ENCODE measurements around the gene DALRD3. TPM values are rescaled to one million over a fixed set of nuclear protein-coding genes. Genes with fewer than 3 reads are reported as not detected.

Gene DALRD3
- total and polyA plus RNA-seq, 2 experiments from 2014 or later, result 31.0 to 57.7 TPM

GRCh38 chr3:48984663-48985062, 33.7 kb downstream of the DALRD3 start (continued):
- no peak for TF ChIP-seq REST (IDR thresholded peaks at IDR 0.05; ENCODE audit: unreplicated experiment)
- TF ChIP-seq STAT1 (IDR thresholded peaks at IDR 0.05; ENCODE audit: unreplicated experiment), result no peak

- Mint-ChIP-seq H3K27ac (no peak overlapping the region), H3K4me1 (peaks cover 3% of the 10 kb centered on the region), H3K9me3 (no peaks in the 10 kb centered on the region), H3K27me3 (ENCODE audit: insufficient read depth, low read depth, poor library complexity) (peaks cover 19% of the 10 kb centered on the region), H3K4me3 (no peak overlapping the region), H3K36me3 (ENCODE audit: low read depth) (peaks cover 69% of the 10 kb centered on the region)
- no peak overlapping the region for H3K27ac ChIP-seq (ENCODE audit: low read depth)
- no peaks in the 10 kb centered on the region for H3K9me2 ChIP-seq (ENCODE audit: insufficient read depth)
- no peaks in the 10 kb centered on the region for H3K27me3 ChIP-seq (ENCODE audit: insufficient read depth)
- no peaks in the 10 kb centered on the region for H3K4me1 ChIP-seq (ENCODE audit: insufficient read depth)
- H3K4me2 ChIP-seq, result no peak overlapping the region
- no peaks in the 10 kb centered on the region; the same call in 1 of the 2 replicates for H3K79me2 ChIP-seq (replicated peaks; ENCODE audit: insufficient read depth)
- no peak overlapping the region for H3K4me3 ChIP-seq
- peaks cover 26% of the 10 kb centered on the region for H3K36me3 ChIP-seq (ENCODE audit: insufficient read depth)
- 0 out of 2 replicates have a peak, but pooled peaks cover 15% of the 10 kb centered on the region for H3F3A ChIP-seq (replicated peaks; ENCODE audit: low read depth)
- DNase-seq (ENCODE audit: low spot score) (no peak), ATAC-seq (no peak)
- no peak overlapping the region for H2AFZ ChIP-seq
- peaks cover 28% of the 10 kb centered on the region for H4K20me1 ChIP-seq (replicated peaks; ENCODE audit: insufficient read depth)
- TF ChIP-seq ZNF114 (CRISPR knock-in tag; IDR thresholded peaks at IDR 0.05), result no peak
- no peak for TF ChIP-seq CREB1 (CRISPR knock-in tag; IDR thresholded peaks at IDR 0.05; ENCODE audit: low read depth)
- TF ChIP-seq REST (IDR thresholded peaks at IDR 0.05; ENCODE audit: unreplicated experiment), result no peak
- no peak for TF ChIP-seq POLR2AphosphoS5 (IDR thresholded peaks at IDR 0.05; ENCODE audit: low read depth)
- no peak for TF ChIP-seq ZNF331 (CRISPR knock-in tag; IDR thresholded peaks at IDR 0.05; ENCODE audit: low read depth)
- TF ChIP-seq EZH2phosphoT487 (IDR thresholded peaks at IDR 0.05; ENCODE audit: unreplicated experiment), result no peak
- TF ChIP-seq ZNF462 (CRISPR knock-in tag; IDR thresholded peaks at IDR 0.05), result no peak
- TF ChIP-seq EZH2 (IDR thresholded peaks at IDR 0.05; ENCODE audit: low read depth, unreplicated experiment), result no peak
- no peak for TF ChIP-seq CTCF (conservative IDR thresholded peaks at IDR 0.05; ENCODE audit: low read depth in 2 of 2)
These were observed 35.3 kb downstream of the DALRD3 start for GRCh38 chr3:48983096-48983495.

Data from GM23338 (cell line).